HepG2 (cell line): ENCODE results near the gene SDK1. TPM values are rescaled to one million over a fixed set of nuclear protein-coding genes. Genes with fewer than 3 reads are reported as not detected.

Experiments used
- GABPB1 ChIP-seq: IDR thresholded peaks from 2 replicates; pipeline ENCODE4 v1.6.1; 2016; ENCODE audit warnings: mild to moderate bottlenecking, missing genetic modification reagents, moderate library complexity, missing compliant biosample characterization
- HMG20A ChIP-seq: IDR thresholded peaks from 2 replicates; pipeline ENCODE4 v1.6.1; 2016; ENCODE audit warnings: borderline replicate concordance
- HOXA3 ChIP-seq: sonication (generic); formaldehyde crosslinking; IDR thresholded peaks from 2 replicates; pipeline ENCODE4 v1.5.0; 2020; ENCODE audit warnings: missing genetic modification reagents
- KLF11 ChIP-seq: IDR thresholded peaks from 2 replicates; pipeline ENCODE4 v1.6.1; 2016; ENCODE audit warnings: missing compliant biosample characterization
- ZBTB21 ChIP-seq: sonication (generic); formaldehyde crosslinking; IDR thresholded peaks from 2 replicates; pipeline ENCODE4 v1.4.0; 2020; ENCODE audit warnings: missing genetic modification reagents
- ZNF136 ChIP-seq: sonication (generic); formaldehyde crosslinking; IDR thresholded peaks from 2 replicates; pipeline ENCODE4 v1.8.1; 2022; ENCODE audit warnings: low read depth, mild to moderate bottlenecking, moderate library complexity, missing genetic modification reagents
- ZNF33A ChIP-seq: sonication (generic); formaldehyde crosslinking; IDR thresholded peaks from 2 replicates; pipeline ENCODE4 v1.5.1; 2020; ENCODE audit warnings: missing genetic modification reagents, mild to moderate bottlenecking, moderate library complexity, borderline replicate concordance
- ZNF367 ChIP-seq: sonication (generic); formaldehyde crosslinking; IDR thresholded peaks from 2 replicates; pipeline ENCODE4 v1.4.0; 2020; ENCODE audit warnings: missing genetic modification reagents, borderline replicate concordance
- ZNF552 ChIP-seq: sonication (generic); formaldehyde crosslinking; IDR thresholded peaks from 2 replicates; pipeline ENCODE4 v1.9.0; 2022; ENCODE audit warnings: missing genetic modification reagents, mild to moderate bottlenecking, borderline replicate concordance
- ZNF558 ChIP-seq: sonication (generic); formaldehyde crosslinking; IDR thresholded peaks from 2 replicates; pipeline ENCODE4 v1.9.0; 2022; ENCODE audit warnings: mild to moderate bottlenecking, missing genetic modification reagents, borderline replicate concordance
- ZNF782 ChIP-seq: sonication (generic); formaldehyde crosslinking; IDR thresholded peaks from 2 replicates; pipeline ENCODE4 v1.4.0; 2020; ENCODE audit warnings: missing genetic modification reagents, mild to moderate bottlenecking, borderline replicate concordance
- polyA plus RNA-seq, 8 experiments: library from polyadenylated mRNA; depleted of rRNA in 3 of 8; stranded (reverse) in 7 of 8; unstranded in 1 of 8; fragments of >200 nt; fragmentation: Illumina TruSeq in 4 of 8; extraction: Trizol in 4 of 8; gene quantifications; 2 replicates each; pipeline versions ENCODE4 v1.2.1 to v1.2.3, GENCODE V29; 2011 to 2016; ENCODE audit warnings: low read depth in 4 of 8, missing spikeins in 1 of 8, mixed read lengths in 1 of 8; ENCODE audit not compliant: insufficient read depth in 1 of 8
- total RNA-seq, 5 experiments: library from RNA; depleted of rRNA; stranded (reverse); fragments of >200 nt; fragmentation: Illumina TruSeq; extraction: Trizol; gene quantifications; 2 replicates each; pipeline ENCODE4 v1.2.3, GENCODE V29; 2016; ENCODE audit warnings: low read depth in 1 of 5
- TF ChIP-seq, protein P1 (sequence below): IDR thresholded peaks from 2 replicates; pipeline ENCODE4 v1.6.1; 2012; ENCODE audit warnings: low read depth, low read length, improper control_type of control experiment
- TF ChIP-seq, protein P2 (sequence below), 2 experiments: sonication (generic) in 1 of 2; formaldehyde crosslinking in 1 of 2; IDR thresholded peaks; 2 replicates each; pipeline versions ENCODE4 v1.6.1 to v1.9.0; 2014 to 2022; ENCODE audit warnings: antibody characterized with exemption in 1 of 2, borderline replicate concordance in 1 of 2, inconsistent platforms in 1 of 2, low read depth in 1 of 2, missing genetic modification reagents in 1 of 2
- TF ChIP-seq, protein P3 (sequence below): sonication (generic); formaldehyde crosslinking; IDR thresholded peaks from 2 replicates; pipeline ENCODE4 v1.9.0; 2022; ENCODE audit warnings: low read depth, missing genetic modification reagents
- TF ChIP-seq, protein P4 (sequence below): fragments of 450-650 bp; IDR thresholded peaks from 2 replicates; pipeline ENCODE4 v1.6.1; 2017
- TF ChIP-seq, protein P5 (sequence below): sonication (generic); formaldehyde crosslinking; IDR thresholded peaks from 2 replicates; pipeline ENCODE4; 2020; ENCODE audit warnings: missing genetic modification reagents, mild to moderate bottlenecking, borderline replicate concordance

The SDK1 gene
- total and polyA plus RNA-seq, 2 of the 13 experiments (the other 11 are each of a cell fraction or from before 2014, with no cell fraction given), result 0.35 to 2.4 TPM

DNA sequence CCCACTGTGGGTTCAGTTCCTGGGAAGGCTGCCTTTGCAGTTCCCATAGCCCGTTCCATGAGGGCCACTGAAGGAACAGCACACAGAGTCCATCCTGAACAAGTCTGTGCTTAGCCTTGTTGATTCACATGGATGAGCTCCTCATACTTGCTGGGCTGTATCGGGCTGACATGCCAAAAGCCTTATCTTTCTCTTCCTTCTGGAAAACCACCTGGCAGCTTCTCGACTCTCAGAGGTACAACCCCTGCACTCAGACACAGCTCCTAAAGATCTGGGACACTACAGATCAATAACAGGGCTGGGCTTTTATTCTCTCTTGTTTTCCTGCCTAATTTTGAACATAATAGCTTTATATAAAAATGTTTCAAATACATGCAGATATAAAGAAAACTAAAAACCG, 667.2 kb downstream of the SDK1 start (continued):
- TF ChIP-seq, protein P1, sequence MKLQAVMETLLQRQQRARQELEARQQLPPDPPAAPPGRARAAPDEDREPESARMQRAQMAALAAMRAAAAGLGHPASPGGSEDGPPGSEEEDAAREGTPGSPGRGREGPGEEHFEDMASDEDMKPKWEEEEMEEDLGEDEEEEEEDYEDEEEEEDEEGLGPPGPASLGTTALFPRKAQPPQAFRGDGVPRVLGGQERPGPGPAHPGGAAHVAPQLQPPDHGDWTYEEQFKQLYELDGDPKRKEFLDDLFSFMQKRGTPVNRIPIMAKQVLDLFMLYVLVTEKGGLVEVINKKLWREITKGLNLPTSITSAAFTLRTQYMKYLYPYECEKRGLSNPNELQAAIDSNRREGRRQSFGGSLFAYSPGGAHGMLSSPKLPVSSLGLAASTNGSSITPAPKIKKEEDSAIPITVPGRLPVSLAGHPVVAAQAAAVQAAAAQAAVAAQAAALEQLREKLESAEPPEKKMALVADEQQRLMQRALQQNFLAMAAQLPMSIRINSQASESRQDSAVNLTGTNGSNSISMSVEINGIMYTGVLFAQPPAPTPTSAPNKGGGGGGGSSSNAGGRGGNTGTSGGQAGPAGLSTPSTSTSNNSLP, result no peak
- TF ChIP-seq ZNF558 (CRISPR knock-in tag), result no peak
- TF ChIP-seq KLF11 (CRISPR knock-in tag), result no peak
- no peak for TF ChIP-seq ZNF136 (CRISPR knock-in tag)
- TF ChIP-seq HMG20A (CRISPR knock-in tag), result no peak
- no peak for TF ChIP-seq ZNF33A
- TF ChIP-seq, protein P2, sequence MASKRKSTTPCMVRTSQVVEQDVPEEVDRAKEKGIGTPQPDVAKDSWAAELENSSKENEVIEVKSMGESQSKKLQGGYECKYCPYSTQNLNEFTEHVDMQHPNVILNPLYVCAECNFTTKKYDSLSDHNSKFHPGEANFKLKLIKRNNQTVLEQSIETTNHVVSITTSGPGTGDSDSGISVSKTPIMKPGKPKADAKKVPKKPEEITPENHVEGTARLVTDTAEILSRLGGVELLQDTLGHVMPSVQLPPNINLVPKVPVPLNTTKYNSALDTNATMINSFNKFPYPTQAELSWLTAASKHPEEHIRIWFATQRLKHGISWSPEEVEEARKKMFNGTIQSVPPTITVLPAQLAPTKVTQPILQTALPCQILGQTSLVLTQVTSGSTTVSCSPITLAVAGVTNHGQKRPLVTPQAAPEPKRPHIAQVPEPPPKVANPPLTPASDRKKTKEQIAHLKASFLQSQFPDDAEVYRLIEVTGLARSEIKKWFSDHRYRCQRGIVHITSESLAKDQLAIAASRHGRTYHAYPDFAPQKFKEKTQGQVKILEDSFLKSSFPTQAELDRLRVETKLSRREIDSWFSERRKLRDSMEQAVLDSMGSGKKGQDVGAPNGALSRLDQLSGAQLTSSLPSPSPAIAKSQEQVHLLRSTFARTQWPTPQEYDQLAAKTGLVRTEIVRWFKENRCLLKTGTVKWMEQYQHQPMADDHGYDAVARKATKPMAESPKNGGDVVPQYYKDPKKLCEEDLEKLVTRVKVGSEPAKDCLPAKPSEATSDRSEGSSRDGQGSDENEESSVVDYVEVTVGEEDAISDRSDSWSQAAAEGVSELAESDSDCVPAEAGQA (IDR thresholded peaks at IDR 0.05; ENCODE audit: low read depth), result no peak
- TF ChIP-seq, protein P2 (CRISPR knock-in tag; IDR thresholded peaks at IDR 0.05; ENCODE audit: borderline replicate concordance), result no peak
- TF ChIP-seq ZNF782 (CRISPR knock-in tag), result no peak
- no peak for TF ChIP-seq GABPB1 (CRISPR knock-in tag)
- no peak for TF ChIP-seq ZBTB21
- TF ChIP-seq ZNF367 (CRISPR knock-in tag), result no peak
- TF ChIP-seq ZNF552 (CRISPR knock-in tag), result no peak
- TF ChIP-seq, protein P3, sequence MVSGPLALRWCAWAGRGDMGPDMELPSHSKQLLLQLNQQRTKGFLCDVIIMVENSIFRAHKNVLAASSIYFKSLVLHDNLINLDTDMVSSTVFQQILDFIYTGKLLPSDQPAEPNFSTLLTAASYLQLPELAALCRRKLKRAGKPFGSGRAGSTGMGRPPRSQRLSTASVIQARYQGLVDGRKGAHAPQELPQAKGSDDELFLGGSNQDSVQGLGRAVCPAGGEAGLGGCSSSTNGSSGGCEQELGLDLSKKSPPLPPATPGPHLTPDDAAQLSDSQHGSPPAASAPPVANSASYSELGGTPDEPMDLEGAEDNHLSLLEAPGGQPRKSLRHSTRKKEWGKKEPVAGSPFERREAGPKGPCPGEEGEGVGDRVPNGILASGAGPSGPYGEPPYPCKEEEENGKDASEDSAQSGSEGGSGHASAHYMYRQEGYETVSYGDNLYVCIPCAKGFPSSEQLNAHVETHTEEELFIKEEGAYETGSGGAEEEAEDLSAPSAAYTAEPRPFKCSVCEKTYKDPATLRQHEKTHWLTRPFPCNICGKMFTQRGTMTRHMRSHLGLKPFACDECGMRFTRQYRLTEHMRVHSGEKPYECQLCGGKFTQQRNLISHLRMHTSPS, result no peak
- TF ChIP-seq, protein P4, sequence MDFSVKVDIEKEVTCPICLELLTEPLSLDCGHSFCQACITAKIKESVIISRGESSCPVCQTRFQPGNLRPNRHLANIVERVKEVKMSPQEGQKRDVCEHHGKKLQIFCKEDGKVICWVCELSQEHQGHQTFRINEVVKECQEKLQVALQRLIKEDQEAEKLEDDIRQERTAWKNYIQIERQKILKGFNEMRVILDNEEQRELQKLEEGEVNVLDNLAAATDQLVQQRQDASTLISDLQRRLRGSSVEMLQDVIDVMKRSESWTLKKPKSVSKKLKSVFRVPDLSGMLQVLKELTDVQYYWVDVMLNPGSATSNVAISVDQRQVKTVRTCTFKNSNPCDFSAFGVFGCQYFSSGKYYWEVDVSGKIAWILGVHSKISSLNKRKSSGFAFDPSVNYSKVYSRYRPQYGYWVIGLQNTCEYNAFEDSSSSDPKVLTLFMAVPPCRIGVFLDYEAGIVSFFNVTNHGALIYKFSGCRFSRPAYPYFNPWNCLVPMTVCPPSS, result no peak
- TF ChIP-seq HOXA3 (CRISPR knock-in tag), result no peak
- TF ChIP-seq, protein P5, sequence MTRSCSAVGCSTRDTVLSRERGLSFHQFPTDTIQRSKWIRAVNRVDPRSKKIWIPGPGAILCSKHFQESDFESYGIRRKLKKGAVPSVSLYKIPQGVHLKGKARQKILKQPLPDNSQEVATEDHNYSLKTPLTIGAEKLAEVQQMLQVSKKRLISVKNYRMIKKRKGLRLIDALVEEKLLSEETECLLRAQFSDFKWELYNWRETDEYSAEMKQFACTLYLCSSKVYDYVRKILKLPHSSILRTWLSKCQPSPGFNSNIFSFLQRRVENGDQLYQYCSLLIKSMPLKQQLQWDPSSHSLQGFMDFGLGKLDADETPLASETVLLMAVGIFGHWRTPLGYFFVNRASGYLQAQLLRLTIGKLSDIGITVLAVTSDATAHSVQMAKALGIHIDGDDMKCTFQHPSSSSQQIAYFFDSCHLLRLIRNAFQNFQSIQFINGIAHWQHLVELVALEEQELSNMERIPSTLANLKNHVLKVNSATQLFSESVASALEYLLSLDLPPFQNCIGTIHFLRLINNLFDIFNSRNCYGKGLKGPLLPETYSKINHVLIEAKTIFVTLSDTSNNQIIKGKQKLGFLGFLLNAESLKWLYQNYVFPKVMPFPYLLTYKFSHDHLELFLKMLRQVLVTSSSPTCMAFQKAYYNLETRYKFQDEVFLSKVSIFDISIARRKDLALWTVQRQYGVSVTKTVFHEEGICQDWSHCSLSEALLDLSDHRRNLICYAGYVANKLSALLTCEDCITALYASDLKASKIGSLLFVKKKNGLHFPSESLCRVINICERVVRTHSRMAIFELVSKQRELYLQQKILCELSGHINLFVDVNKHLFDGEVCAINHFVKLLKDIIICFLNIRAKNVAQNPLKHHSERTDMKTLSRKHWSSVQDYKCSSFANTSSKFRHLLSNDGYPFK, result no peak
- TF ChIP-seq, all 625 proteins: peak for 0
